HL-60 (cell line): ENCODE measurements around the gene CHST3.

Source experiments
- POLR2AphosphoS5 ChIP-seq: IDR thresholded peaks from 2 replicates; pipeline ENCODE4 v1.6.1; 2012; ENCODE audit warnings: low read depth
- SPI1 ChIP-seq: IDR thresholded peaks from 2 replicates; pipeline ENCODE4 v1.6.1; 2012; ENCODE audit warnings: low read depth, mild to moderate bottlenecking, borderline replicate concordance
- TF ChIP-seq, protein P1 (sequence below): IDR thresholded peaks from one replicate; pipeline ENCODE4 v1.5.1; 2011; ENCODE audit warnings: low read length, control low read depth, inconsistent platforms; ENCODE audit not compliant: insufficient read depth
- TF ChIP-seq, protein P2 (sequence below): IDR thresholded peaks from 2 replicates; pipeline ENCODE4 v1.6.1; 2012; ENCODE audit warnings: low read depth; ENCODE audit not compliant: insufficient replicate concordance

DNA sequence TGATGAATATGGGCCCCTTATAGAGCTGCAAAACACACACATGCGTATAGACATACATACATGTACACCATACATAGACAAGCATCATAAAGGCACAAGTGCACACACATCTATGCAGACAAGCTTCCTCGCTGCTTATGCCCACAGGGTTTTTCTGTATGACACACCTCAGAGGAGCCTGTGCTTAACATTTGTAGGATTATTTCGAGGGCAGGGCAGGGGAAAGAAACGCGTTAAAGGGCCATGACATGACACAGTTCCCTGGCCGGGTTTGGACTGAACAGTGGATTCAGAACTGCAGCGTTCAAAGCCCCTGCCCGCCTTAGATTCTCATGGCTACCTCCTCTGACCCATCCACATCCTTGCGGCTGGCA is 44.8 kb downstream of the CHST3 start:
- TF ChIP-seq, protein P1, sequence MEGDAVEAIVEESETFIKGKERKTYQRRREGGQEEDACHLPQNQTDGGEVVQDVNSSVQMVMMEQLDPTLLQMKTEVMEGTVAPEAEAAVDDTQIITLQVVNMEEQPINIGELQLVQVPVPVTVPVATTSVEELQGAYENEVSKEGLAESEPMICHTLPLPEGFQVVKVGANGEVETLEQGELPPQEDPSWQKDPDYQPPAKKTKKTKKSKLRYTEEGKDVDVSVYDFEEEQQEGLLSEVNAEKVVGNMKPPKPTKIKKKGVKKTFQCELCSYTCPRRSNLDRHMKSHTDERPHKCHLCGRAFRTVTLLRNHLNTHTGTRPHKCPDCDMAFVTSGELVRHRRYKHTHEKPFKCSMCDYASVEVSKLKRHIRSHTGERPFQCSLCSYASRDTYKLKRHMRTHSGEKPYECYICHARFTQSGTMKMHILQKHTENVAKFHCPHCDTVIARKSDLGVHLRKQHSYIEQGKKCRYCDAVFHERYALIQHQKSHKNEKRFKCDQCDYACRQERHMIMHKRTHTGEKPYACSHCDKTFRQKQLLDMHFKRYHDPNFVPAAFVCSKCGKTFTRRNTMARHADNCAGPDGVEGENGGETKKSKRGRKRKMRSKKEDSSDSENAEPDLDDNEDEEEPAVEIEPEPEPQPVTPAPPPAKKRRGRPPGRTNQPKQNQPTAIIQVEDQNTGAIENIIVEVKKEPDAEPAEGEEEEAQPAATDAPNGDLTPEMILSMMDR: no peak
- TF ChIP-seq, protein P2, sequence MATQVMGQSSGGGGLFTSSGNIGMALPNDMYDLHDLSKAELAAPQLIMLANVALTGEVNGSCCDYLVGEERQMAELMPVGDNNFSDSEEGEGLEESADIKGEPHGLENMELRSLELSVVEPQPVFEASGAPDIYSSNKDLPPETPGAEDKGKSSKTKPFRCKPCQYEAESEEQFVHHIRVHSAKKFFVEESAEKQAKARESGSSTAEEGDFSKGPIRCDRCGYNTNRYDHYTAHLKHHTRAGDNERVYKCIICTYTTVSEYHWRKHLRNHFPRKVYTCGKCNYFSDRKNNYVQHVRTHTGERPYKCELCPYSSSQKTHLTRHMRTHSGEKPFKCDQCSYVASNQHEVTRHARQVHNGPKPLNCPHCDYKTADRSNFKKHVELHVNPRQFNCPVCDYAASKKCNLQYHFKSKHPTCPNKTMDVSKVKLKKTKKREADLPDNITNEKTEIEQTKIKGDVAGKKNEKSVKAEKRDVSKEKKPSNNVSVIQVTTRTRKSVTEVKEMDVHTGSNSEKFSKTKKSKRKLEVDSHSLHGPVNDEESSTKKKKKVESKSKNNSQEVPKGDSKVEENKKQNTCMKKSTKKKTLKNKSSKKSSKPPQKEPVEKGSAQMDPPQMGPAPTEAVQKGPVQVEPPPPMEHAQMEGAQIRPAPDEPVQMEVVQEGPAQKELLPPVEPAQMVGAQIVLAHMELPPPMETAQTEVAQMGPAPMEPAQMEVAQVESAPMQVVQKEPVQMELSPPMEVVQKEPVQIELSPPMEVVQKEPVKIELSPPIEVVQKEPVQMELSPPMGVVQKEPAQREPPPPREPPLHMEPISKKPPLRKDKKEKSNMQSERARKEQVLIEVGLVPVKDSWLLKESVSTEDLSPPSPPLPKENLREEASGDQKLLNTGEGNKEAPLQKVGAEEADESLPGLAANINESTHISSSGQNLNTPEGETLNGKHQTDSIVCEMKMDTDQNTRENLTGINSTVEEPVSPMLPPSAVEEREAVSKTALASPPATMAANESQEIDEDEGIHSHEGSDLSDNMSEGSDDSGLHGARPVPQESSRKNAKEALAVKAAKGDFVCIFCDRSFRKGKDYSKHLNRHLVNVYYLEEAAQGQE: no peak
- TF ChIP-seq POLR2AphosphoS5: no peak
- TF ChIP-seq SPI1: no peak
